ENCODE data around the gene TLR4.

Gene TLR4

DNA sequence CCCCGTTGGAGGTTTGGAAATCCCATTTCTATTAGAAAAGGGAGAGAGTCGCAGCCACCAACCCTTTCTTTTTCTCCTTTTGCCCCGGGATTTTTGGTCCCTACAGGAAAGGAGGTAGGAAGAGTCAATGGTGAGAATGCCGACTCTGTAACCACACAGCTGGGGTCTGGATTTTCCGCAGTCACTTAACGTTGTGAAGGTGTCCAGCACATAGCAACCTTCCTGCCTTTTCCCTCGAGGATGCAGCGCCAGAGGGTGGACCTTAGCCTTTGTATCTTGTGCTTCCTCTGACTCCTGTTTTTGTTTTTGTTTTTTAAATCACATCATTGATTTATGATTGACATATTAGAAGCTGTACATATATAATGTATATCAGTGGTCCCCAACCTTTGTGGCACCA, 41.4 kb downstream of the TLR4 start:
- Histone ChIP-seq H3K9me3 (ENCODE audit: control insufficient read depth, insufficient read depth, low read length) (peaks cover 3% of the 10 kb centered on the region; the same call in 1 of the 2 replicates), H3K36me3 (ENCODE audit: insufficient read depth, low read length) (no peaks in the 10 kb centered on the region), H3K9ac (ENCODE audit: low read depth, low read length) (no peak overlapping the region; the same call in 1 of the 2 replicates), H3K4me1 (ENCODE audit: insufficient read depth, low read length) (no peaks in the 10 kb centered on the region)

DNA sequence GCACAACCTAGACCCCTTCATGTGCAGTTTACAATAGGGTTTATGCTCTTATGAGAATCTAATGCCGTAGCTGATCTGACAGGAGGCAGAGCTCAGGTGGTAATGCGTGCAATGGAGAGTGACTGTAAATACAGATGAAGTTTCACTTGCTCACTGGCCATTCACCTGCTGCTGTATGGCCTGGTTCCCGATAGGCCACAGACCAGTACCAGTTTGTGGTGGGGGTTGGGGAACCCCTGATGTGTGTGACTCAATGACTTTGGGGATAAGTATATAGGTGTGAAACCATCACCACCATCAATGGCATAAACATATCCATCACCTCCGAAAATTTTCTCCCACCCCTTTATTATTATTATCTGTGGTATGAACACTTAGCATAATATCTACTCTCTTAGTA, 42.1 kb downstream of the TLR4 start:
- Histone ChIP-seq H3K4me1 (ENCODE audit: insufficient read depth, low read length) (no peaks in the 10 kb centered on the region), H3K36me3 (ENCODE audit: insufficient read depth, low read length) (no peaks in the 10 kb centered on the region), H3K9me3 (ENCODE audit: control insufficient read depth, insufficient read depth, low read length) (peaks cover 3% of the 10 kb centered on the region; the same call in 1 of the 2 replicates), H3K9ac (ENCODE audit: low read depth, low read length) (no peak overlapping the region)

DNA sequence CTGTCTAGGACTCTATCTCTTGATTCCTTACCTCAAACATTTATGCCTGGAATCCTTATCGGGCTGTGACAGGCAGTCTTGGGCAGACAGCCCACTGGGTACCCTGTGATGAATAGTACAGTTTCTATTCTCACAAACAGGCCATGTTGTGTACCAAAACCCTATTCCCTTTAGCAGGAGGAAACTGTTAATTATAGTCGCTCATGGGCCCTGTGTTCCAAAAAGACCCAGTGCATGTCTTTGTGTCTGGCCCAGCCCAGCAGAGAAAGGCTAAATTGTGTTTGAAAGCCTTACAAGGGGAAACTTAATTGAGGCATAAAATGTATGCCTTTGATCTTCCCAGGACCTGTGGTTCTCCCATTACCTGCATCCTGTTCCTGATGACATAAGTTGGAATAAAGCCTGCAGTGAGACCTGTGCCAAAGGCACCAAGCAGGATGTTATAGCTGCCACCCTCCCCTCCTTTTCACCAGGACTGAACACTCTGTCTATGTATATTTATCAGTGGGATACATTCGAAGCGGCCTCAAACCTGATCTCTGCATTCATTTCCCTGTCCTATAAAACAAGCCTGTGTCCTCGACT, 43.3 kb downstream of the TLR4 start:
- Histone ChIP-seq H3K4me1 (ENCODE audit: insufficient read depth, low read length) (no peaks in the 10 kb centered on the region), H3K9ac (ENCODE audit: low read depth, low read length) (no peak overlapping the region), H3K36me3 (ENCODE audit: insufficient read depth, low read length) (no peaks in the 10 kb centered on the region), H3K9me3 (ENCODE audit: control insufficient read depth, insufficient read depth, low read length) (peaks cover 3% of the 10 kb centered on the region; the same call in 1 of the 2 replicates)

DNA sequence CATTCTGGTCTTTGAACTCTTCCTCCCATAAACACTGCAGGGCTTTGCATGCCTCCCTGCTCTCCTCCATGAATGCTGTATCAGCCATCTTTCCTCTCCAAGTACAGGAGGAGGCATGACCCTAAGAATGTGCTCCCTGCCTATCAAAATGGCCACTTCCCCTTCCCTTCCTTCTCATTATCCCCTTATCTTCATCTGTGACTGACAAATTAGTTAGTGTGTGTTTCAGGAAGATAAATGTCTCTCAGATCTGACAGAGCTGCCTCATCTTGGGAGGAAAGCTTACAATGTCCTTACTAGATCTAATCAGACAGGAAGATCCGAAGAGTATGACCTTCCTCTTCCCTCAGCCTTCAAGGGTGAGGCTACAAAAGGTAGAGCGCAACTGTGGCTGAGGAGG, 46.2 kb downstream of the TLR4 start:
- no peaks in the 10 kb centered on the region for H3K36me3 ChIP-seq (ENCODE audit: insufficient read depth, low read length)
- no peaks in the 10 kb centered on the region for H3K4me1 ChIP-seq (ENCODE audit: insufficient read depth, low read length)
- no peak overlapping the region for H3K9ac ChIP-seq (ENCODE audit: low read depth, low read length)
- H3K9me3 ChIP-seq (ENCODE audit: control insufficient read depth, insufficient read depth, low read length): 0 out of 2 replicates have a peak, but pooled peaks cover 3% of the 10 kb centered on the region

DNA sequence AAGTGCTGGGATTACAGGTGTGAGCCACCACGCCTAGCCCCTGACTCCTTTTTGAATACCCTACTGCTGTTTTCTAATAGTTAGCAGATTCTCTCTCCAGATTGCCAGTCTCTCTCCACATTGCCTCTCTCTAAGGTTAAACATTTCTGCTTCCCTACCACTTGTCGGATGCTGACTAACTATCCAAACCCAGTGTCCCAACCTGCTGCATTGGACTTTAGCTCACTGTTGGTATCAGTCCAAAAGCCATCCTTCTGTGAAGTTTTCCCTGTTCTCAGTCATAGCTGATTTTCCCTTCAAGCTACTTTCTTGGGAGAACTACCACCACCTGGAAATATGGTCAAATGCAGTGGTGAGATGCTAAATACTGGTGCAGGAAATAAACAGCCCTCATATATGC, 48.7 kb downstream of the TLR4 start:
- Histone ChIP-seq H3K36me3 (ENCODE audit: insufficient read depth, low read length) (no peaks in the 10 kb centered on the region), H3K4me1 (ENCODE audit: insufficient read depth, low read length) (no peaks in the 10 kb centered on the region), H3K9me3 (ENCODE audit: control insufficient read depth, insufficient read depth, low read length) (no peaks in the 10 kb centered on the region), H3K9ac (ENCODE audit: low read depth, low read length) (no peak overlapping the region)

DNA sequence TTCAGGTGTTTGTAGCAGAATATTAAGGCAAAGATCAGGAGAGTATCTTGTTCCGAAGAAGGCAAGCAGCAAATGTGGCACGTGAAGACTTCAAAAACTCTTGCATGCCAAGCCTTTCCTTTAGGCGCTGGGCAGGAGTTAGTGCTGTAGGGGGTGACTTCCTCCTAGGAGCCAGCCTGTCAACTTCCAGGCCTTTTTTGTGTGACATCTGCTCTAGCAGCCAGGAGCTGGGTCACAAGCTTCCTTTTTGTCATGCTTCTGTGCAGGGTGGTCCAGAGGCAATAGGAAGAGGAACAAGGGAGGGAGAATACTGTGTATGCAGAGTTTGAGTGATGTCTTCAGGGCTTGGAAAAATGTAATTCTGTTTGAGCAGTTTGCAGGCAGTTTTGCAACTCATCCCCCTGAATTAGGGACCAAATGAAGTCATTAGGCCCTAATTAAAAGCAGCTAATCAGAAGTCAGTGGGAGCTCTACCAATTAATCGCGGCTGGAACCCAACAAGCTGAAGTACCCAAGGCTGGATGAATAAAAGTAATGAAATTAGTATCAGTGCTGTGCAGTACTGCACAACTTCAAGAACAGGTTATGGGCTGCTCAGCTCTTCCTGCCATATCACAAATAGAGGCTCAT, 53.5 kb downstream of the TLR4 start:
- H3K4me1 ChIP-seq (ENCODE audit: insufficient read depth, low read length): no peaks in the 10 kb centered on the region
- no peaks in the 10 kb centered on the region for H3K9me3 ChIP-seq (ENCODE audit: control insufficient read depth, insufficient read depth, low read length)
- no peak overlapping the region for H3K9ac ChIP-seq (ENCODE audit: low read depth, low read length)
- H3K36me3 ChIP-seq (ENCODE audit: insufficient read depth, low read length): no peaks in the 10 kb centered on the region

DNA sequence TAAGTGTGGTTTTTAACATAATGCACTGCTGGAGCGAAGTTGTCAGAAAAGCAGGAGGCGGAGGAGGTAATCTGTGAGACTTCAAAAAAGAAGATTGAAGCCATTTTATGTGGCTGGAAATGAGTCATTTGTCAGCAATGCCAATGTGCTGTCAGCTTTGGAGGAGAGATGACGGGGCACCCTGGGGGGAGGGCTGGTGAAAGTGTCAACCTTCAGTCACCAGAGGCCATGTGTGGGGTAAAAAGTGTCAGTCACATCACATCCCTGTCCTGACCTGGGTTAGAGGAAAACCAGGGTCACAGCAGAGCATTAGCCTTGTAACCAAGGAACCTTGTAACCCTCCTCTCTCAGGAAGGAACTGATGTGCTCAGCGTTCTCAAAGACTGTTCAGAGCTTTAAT, 59.1 kb downstream of the TLR4 start:
- H3K9ac ChIP-seq (ENCODE audit: low read depth, low read length): no peak overlapping the region
- H3K9me3 ChIP-seq (ENCODE audit: control insufficient read depth, insufficient read depth, low read length): no peaks in the 10 kb centered on the region
- H3K4me1 ChIP-seq (ENCODE audit: insufficient read depth, low read length): peaks cover 11% of the 10 kb centered on the region
- no peaks in the 10 kb centered on the region for H3K36me3 ChIP-seq (ENCODE audit: insufficient read depth, low read length)

DNA sequence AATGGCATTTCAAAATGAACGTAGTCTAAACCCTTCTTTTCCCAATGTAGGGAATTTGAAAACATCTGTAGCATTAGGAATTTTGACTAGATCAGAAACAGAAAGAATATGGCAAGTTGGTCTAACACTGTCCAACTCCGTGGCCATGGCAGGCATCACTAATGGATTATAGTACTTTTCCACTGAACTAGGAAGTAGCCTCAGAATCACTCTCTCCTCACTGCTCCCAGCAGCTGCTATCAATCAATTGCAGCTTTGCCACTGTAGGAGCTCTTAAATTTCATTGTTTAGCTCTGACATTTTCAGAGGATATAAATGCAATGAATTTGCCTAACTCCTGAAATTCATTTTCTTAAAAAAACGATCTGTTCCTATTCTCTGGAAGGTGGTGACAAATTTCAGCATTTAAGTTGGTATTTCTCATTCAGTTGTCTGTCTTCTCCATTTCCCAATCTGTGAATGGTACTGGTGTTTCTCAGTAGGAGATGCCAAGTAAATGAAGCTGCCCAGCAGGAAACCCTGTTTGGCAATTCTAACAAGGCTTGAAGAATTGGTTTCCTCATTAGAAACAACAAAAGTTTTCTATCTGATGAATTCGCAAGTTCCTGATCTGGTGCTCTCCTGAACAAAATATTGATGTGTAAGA, 64.7 kb downstream of the TLR4 start:
- H3K9me3 ChIP-seq (ENCODE audit: control insufficient read depth, insufficient read depth, low read length): no peaks in the 10 kb centered on the region
- H3K9ac ChIP-seq (ENCODE audit: low read depth, low read length): no peak overlapping the region
- peaks cover under 1% of the 10 kb centered on the region; the same call in 1 of the 2 replicates for H3K4me1 ChIP-seq (ENCODE audit: insufficient read depth, low read length)
- H3K36me3 ChIP-seq (ENCODE audit: insufficient read depth, low read length): no peaks in the 10 kb centered on the region

DNA sequence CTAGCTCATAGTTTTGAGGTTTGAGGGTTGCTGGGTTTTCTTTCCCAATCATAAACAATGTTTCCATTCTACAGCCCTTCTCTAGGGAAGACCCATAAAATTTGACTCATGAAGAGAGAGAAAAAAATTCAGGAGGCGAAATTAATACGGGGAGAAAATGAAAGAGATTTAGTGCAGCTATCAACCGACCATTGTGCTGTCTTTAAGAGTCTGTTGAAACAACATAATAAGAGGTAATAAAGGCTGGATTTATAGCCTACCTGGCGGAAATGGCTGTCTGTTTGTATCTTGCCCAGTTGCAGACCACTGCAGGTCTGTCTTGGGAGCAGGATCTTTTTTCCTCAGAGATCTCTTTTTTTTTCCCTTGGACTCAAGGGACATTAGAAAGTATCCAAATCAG, 66.9 kb downstream of the TLR4 start:
- Histone ChIP-seq H3K36me3 (ENCODE audit: insufficient read depth, low read length) (no peaks in the 10 kb centered on the region), H3K4me1 (ENCODE audit: insufficient read depth, low read length) (no peaks in the 10 kb centered on the region), H3K9ac (ENCODE audit: low read depth, low read length) (no peak overlapping the region), H3K9me3 (ENCODE audit: control insufficient read depth, insufficient read depth, low read length) (no peaks in the 10 kb centered on the region)

DNA sequence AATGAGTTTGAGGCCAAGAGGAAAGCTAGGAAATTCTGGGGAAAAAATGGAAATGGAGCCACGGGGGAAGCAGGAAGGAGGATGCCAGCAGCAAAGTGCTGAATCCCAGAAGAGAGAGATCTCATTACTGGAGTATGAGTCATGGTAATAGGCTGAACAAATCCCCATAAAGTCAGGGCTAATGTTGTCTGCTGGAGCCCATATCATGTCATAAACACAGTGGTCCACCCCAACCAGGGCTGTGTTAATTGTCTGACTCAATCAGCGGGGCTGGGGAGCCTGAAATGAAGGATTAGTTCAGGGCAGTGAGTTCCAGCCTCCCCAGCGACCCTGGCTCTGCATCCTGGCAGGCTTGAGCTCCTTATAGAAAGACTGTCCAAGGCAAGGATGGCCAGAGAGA, 68.8 kb downstream of the TLR4 start:
- no peaks in the 10 kb centered on the region for H3K4me1 ChIP-seq (ENCODE audit: insufficient read depth, low read length)
- no peak overlapping the region for H3K9ac ChIP-seq (ENCODE audit: low read depth, low read length)
- no peaks in the 10 kb centered on the region for H3K9me3 ChIP-seq (ENCODE audit: control insufficient read depth, insufficient read depth, low read length)
- H3K36me3 ChIP-seq (ENCODE audit: insufficient read depth, low read length): no peaks in the 10 kb centered on the region
